Muscle layer of colon (tissue), 2 donors: Measurements from ENCODE around the gene CUTC.
A peak's percentile ranks its signal among the peaks of the same experiment; 100 is the strongest.

Source experiments
- H3K27ac ChIP-seq: one replicate; pipeline ENCODE4 v1.7.0; 2013; ENCODE audit warnings: low read depth, mild to moderate bottlenecking, low read length, moderate library complexity
- H3K27me3 ChIP-seq, 2 donors: one replicate each; pipeline ENCODE4 v1.7.0; 2013; ENCODE audit warnings: low read length in 2 of 2, mild to moderate bottlenecking in 2 of 2; ENCODE audit not compliant: insufficient read depth in 2 of 2, control insufficient read depth in 1 of 2
- H3K36me3 ChIP-seq: one replicate; pipeline ENCODE4 v1.7.0; 2013; ENCODE audit warnings: mild to moderate bottlenecking, low read length; ENCODE audit not compliant: insufficient read depth
- H3K4me1 ChIP-seq: one replicate; pipeline ENCODE4 v1.7.0; 2013; ENCODE audit warnings: mild to moderate bottlenecking, low read length; ENCODE audit not compliant: insufficient read depth
- H3K4me3 ChIP-seq, 2 donors: one replicate each; pipeline ENCODE4 v1.7.0; 2013; ENCODE audit warnings: low read length in 2 of 2, low read depth in 1 of 2, mild to moderate bottlenecking in 1 of 2, moderate library complexity in 1 of 2
- H3K9ac ChIP-seq: one replicate; pipeline ENCODE4 v1.7.0; 2013; ENCODE audit warnings: low read length
- H3K9me3 ChIP-seq: one replicate; pipeline ENCODE4 v1.7.0; 2013; ENCODE audit warnings: mild to moderate bottlenecking, low read length
- donor health status: abdominal sarcoma.
- donor health status: Adenocarcinoma of cecum.

CUTC gene, protein sequence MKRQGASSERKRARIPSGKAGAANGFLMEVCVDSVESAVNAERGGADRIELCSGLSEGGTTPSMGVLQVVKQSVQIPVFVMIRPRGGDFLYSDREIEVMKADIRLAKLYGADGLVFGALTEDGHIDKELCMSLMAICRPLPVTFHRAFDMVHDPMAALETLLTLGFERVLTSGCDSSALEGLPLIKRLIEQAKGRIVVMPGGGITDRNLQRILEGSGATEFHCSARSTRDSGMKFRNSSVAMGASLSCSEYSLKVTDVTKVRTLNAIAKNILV

DNA sequence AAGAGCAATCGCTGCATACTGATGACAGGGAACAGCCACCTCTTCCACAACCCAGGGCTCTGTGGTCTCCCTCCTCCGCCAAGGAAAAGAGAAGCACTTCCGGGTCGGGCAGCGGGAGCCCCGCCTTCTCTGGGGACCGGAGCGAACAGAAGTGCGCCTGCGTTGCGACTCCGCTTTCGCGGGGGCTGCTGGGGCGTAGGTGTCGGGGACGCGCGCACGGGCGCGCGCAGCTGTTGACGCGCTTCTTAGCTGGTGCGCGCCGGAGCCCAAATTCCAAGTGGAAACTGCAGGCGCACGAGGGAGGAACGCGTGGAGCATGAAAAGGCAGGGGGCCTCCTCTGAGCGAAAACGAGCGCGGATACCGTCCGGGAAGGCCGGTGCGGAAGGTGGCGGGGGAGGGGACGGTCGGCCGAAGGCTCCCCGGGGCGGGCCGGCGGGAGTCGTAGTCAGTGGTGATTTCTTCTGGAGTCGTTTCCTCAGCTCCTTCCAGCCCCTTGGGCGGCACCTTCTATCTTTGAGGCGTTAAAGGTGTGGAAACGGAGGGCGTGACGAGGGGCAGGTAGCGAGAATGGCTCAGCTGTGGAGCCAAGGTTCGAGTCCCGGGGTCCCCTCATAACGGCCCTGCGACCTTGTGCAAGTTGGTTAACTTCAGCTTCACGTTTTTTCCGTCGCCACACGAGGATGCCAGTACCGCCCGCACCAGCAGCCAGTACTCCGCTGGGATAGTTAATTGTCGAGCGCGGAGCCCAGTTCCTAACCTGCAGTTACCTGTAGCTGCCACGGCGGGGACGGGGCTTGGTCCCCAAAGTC lies at the start of gene CUTC, which contains the start of gene COX15:
Gene CUTC, plus strand, starts transcription at position 202 of the 810 bp plus-strand sequence. Its CDS starts 115 bp downstream, at position 317.
Gene COX15, minus strand, starts transcription at position 95 of the 810 bp plus-strand sequence. Its CDS starts 78 bp downstream, at position 17.
- peak within 1 kb of the TSS; percentile 78 for H3K9ac ChIP-seq
- H3K4me1 ChIP-seq: peaks cover 16% of the 10 kb centered on the region
- H3K36me3 ChIP-seq: peaks cover 18% of the 10 kb centered on the region
- no peaks in the 10 kb centered on the region for H3K9me3 ChIP-seq
- peak within 1 kb of the TSS; percentile 70 to 74 for H3K4me3 ChIP-seq
- no peaks in the 10 kb centered on the region for H3K27me3 ChIP-seq
- peak within 1 kb of the TSS; percentile 94 for H3K27ac ChIP-seq

- no peak overlapping the region for H3K4me3 ChIP-seq
- H3K27me3 ChIP-seq: no peaks in the 10 kb centered on the region
- no peaks in the 10 kb centered on the region for H3K4me1 ChIP-seq
- no peak overlapping the region for H3K9ac ChIP-seq
- H3K36me3 ChIP-seq: peaks cover 6% of the 10 kb centered on the region
- H3K27ac ChIP-seq: no peak overlapping the region
- no peaks in the 10 kb centered on the region for H3K9me3 ChIP-seq
These were observed 49.3 kb upstream of the CUTC start for GRCh38 chr10:99682752-99683151.

DNA sequence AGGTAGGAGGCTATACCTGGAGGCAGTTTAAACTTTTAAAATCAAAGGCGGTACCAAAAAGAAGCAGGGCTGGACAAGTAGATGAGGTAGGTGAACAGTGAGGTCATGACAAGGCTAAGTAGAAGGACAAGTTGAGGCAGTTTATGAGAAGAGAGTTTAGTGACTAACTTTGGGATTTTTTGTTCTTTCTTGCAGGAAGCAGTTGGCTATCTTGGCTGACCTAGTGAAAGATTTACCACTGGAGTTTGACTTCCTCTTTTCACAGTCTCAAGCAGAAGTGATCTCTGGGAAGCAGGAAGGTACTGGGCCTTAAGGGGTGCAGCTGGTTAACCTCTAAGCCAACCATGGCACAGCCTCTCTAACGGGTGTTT lies 46.5 kb upstream of the CUTC start:
- Histone ChIP-seq H3K36me3 (peaks cover 4% of the 10 kb centered on the region), H3K27me3 (no peaks in the 10 kb centered on the region), H3K4me1 (no peaks in the 10 kb centered on the region), H3K9ac (no peak overlapping the region), H3K9me3 (no peaks in the 10 kb centered on the region), H3K27ac (no peak overlapping the region), H3K4me3 (no peak overlapping the region)

DNA sequence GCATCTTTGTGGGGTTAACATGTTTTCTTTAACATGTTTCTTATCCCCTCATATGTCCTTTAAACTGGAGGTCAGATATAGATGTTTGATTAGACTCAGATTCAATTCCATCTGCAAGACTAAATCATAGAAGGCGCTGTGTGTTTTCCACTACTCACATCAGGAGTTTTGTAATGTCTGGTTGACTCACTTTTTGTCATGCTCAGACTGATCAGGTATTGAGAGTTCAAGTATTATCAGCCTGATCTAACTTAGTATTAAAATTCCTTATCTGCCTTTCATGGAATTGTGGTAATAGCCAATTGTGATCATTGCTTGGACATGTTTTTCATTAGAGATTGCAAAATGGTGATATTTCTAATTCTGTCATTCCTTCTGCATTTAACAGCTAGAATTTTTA lies 42.6 kb upstream of the CUTC start:
- Histone ChIP-seq H3K9ac (no peak overlapping the region), H3K9me3 (no peaks in the 10 kb centered on the region), H3K27ac (no peak overlapping the region), H3K36me3 (no peaks in the 10 kb centered on the region), H3K4me3 (no peak overlapping the region), H3K4me1 (no peaks in the 10 kb centered on the region), H3K27me3 (no peaks in the 10 kb centered on the region)

DNA sequence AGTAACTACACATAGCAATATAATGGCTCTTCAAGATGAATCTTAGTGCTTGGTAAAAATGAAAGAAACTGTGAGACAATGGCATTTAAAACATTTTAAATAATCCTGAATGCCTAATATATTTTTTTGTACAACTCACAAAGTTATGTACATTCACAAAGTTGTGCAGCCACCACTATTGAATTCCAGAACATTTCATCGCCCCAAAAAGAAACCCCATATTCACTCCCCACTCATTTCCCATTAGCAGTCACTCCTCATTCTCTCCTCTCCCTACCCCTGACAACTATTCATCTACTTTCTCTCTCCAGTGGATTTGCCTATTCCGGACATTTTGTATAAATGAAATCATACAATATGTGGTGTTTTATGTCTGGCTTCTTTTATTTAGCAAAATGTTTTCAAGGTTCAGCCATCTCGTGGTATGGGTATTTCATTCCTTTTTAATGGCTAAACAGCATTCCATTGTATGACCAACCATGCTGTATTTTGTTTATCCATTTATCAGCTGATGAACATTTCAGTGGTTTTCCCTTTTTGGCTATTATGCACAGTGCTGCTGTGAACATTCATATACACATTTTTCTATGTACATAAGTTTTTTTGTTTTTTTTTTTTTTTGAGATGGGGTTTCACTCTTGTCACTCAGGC lies 38.0 kb upstream of the CUTC start:
- H3K27me3 ChIP-seq: no peaks in the 10 kb centered on the region
- H3K4me3 ChIP-seq: no peak overlapping the region
- H3K9me3 ChIP-seq: no peaks in the 10 kb centered on the region
- no peak overlapping the region for H3K9ac ChIP-seq
- no peaks in the 10 kb centered on the region for H3K4me1 ChIP-seq
- peaks cover 6% of the 10 kb centered on the region for H3K36me3 ChIP-seq
- no peak overlapping the region for H3K27ac ChIP-seq

GRCh38 chr10:99695761-99696160 lies 36.3 kb upstream of the CUTC start:
- Histone ChIP-seq H3K4me1 (no peaks in the 10 kb centered on the region), H3K36me3 (peaks cover 6% of the 10 kb centered on the region)

GRCh38 chr10:99698504-99699080 lies 33.4 kb upstream of the CUTC start:
- no peak overlapping the region for H3K27ac ChIP-seq
- H3K36me3 ChIP-seq: peaks cover 16% of the 10 kb centered on the region

More at GRCh38 chr10:99695761-99696160, 36.3 kb upstream of the CUTC start:
- H3K4me3 ChIP-seq: no peak overlapping the region
- no peak overlapping the region for H3K27ac ChIP-seq
- no peak overlapping the region for H3K9ac ChIP-seq
- H3K27me3 ChIP-seq: no peaks in the 10 kb centered on the region
- no peaks in the 10 kb centered on the region for H3K9me3 ChIP-seq

DNA sequence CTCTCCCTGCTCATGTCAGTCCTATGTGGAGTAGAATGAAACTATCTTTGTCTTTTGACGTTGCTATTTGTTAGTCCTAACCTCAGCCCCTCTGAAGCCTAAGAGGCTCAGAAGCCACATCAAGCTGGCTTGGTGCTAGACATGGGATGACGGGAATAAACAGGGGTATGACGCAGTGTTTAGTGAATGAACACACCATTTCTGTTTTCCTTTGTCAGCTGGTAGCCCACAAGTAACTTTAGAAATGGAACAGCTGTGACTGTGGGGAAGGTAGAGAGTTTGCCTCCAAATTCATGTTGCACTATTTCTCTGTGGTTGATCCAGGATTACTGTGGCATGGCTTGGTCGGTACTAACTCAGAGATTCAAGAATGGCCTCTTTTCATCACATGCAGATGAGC lies 31.4 kb upstream of the CUTC start:
- peaks cover 16% of the 10 kb centered on the region for H3K36me3 ChIP-seq
- H3K27me3 ChIP-seq: no peaks in the 10 kb centered on the region

More at GRCh38 chr10:99698504-99699080, 33.4 kb upstream of the CUTC start:
- Histone ChIP-seq H3K4me3 (no peak overlapping the region), H3K27me3 (no peaks in the 10 kb centered on the region), H3K9me3 (no peaks in the 10 kb centered on the region), H3K4me1 (no peaks in the 10 kb centered on the region), H3K9ac (no peak overlapping the region)

DNA sequence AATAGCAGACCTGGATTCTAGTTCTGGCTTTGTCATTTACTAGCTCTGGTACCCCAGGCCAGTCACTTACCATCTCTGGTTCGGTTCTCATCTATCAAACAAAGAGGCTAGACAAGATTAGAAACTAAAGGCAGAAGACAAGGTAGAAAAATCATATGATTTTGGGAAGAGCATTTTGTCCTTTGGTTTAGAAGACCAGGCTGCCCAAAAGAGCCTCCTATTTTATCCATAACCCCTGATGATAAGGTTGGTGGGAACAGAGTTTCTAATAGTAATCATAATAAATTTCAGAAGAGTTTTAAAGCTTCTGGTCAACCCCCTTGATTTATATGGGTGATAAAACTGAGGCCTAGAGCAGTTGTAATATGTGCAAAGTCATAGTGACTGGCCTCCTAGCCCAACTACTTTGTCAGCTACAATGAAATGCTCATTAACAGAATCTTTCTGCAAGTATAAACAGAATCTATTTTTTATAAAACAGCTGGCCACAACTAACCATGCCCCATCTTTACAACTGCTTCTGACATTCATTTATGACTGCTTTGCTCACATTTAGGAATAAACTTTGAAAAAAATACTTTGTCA lies 23.5 kb upstream of the CUTC start:
- Histone ChIP-seq H3K9ac (no peak overlapping the region), H3K9me3 (no peaks in the 10 kb centered on the region), H3K4me3 (no peak overlapping the region), H3K4me1 (peaks cover 29% of the 10 kb centered on the region), H3K27ac (peak overlapping the region; percentile 78), H3K27me3 (no peaks in the 10 kb centered on the region), H3K36me3 (peaks cover 1% of the 10 kb centered on the region)

More for the DNA sequence above, 31.4 kb upstream of the CUTC start:
- Histone ChIP-seq H3K9me3 (no peaks in the 10 kb centered on the region), H3K4me1 (no peaks in the 10 kb centered on the region), H3K4me3 (no peak overlapping the region), H3K27ac (no peak overlapping the region), H3K9ac (no peak overlapping the region)

DNA sequence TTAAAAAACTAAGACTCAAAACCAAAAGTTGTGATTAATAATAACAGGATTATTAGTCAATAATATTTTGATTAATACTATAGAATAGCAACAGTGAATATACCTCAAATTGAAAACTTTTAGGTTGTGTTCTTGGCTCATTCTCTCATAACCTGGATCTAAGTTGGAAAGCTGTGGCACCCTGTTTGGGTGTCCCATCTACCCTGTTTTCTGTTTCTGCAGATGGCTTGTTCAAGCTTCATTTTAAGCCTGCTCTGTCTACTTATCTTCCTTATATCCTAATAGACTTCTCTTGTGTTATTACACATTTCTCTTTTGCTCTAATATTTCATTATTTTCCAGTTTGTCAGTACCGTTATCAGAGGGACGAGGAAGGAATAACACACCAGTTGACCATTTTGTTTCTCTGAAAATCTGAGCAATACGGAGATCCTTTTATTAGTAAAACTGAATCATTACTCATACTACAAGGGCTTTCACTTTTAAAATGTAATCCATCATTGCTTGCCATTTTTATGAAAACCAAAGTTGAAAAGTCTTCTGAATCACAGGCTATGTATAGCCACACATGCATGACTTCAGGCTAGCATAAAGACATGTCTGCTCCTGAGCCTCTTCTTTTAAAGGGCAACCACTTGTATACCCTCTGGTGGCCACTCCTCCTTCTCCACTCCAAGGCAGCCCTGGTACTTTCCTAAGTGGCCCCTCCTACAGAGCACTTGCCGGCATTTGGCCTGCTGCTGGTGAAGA lies 22.4 kb upstream of the CUTC start:
- no peak overlapping the region for H3K4me3 ChIP-seq
- H3K36me3 ChIP-seq: peaks cover 3% of the 10 kb centered on the region
- H3K9ac ChIP-seq: no peak overlapping the region
- peaks cover 29% of the 10 kb centered on the region for H3K4me1 ChIP-seq
- no peaks in the 10 kb centered on the region for H3K9me3 ChIP-seq
- H3K27me3 ChIP-seq: no peaks in the 10 kb centered on the region
- peak overlapping the region; percentile 48 for H3K27ac ChIP-seq
